K562 (cell line): ENCODE data around the gene NHSL2.

Experiments
- BACH1 ChIP-seq: fragments of 200-800 bp; sonication (Bioruptor generic); IDR thresholded peaks from 2 replicates; pipeline ENCODE4 v1.6.1; 2016; ENCODE audit warnings: missing genetic modification characterization, missing compliant biosample characterization
- BRD4 ChIP-seq: fragments of 200-600 bp; sonication (generic); IDR thresholded peaks from 2 replicates; pipeline ENCODE4 v1.6.1; 2017; ENCODE audit warnings: inconsistent platforms
- CHD4 ChIP-seq: fragments of 200-600 bp; sonication (generic); IDR thresholded peaks from 3 replicates; pipeline ENCODE4 v1.6.1; 2012; ENCODE audit warnings: low read depth, mild to moderate bottlenecking, mixed read lengths, low read length, inconsistent platforms; ENCODE audit not compliant: insufficient read depth, insufficient replicate concordance, poor library complexity, severe bottlenecking
- KLF1 ChIP-seq: fragments of 450-650 bp; IDR thresholded peaks from 2 replicates; pipeline ENCODE4 v1.6.1; 2016; ENCODE audit warnings: missing genetic modification characterization, missing compliant biosample characterization
- MYNN ChIP-seq, 2 experiments: sonication (generic); formaldehyde crosslinking in 1 of 2; IDR thresholded peaks; 2 replicates each; pipeline versions ENCODE4 v1.5.0 to v1.6.1; 2016 to 2020; ENCODE audit warnings: antibody characterized with exemption in 1 of 2, missing genetic modification reagents in 1 of 2
- PCBP2 ChIP-seq: fragments of 200-400 bp; formaldehyde crosslinking; IDR thresholded peaks from 2 replicates; pipeline ENCODE4 v1.6.1; 2018; ENCODE audit warnings: low read length, low read depth, mild to moderate bottlenecking, moderate library complexity; ENCODE audit not compliant: poor library complexity, severe bottlenecking
- POLR2A ChIP-seq: fragments of 450-650 bp; conservative IDR thresholded peaks from 2 replicates; pipeline ENCODE4 v1.6.1; 2016
- SREBF2 ChIP-seq: sonication (generic); formaldehyde crosslinking; IDR thresholded peaks from 2 replicates; pipeline ENCODE4 v1.4.0; 2020; ENCODE audit warnings: mild to moderate bottlenecking, missing genetic modification reagents
- SRSF7 ChIP-seq: fragments of 200-400 bp; formaldehyde crosslinking; optimal IDR thresholded peaks from 2 replicates; pipeline ENCODE3; 2017; ENCODE audit warnings: mild to moderate bottlenecking, low read depth, low read length

GRCh38 chrX:72054779-72055489 lies 144.3 kb downstream of the NHSL2 start:
- TF ChIP-seq BACH1 (tag) (no peak), CHD4 (no peak), PCBP2 (no peak), BRD4 (no peak), MYNN (IDR thresholded peaks at IDR 0.05) (no peak), MYNN (CRISPR knock-in tag; IDR thresholded peaks at IDR 0.05) (no peak), SREBF2 (CRISPR knock-in tag) (no peak), SRSF7 (no peak), POLR2A (no peak), KLF1 (tag) (no peak)
